IPS-NIHi7 (cell line): ENCODE results near the gene TTLL3.
"Not testable (repeated sequence)": the region's sequence is repeated elsewhere in the genome, so short reads cannot be mapped to it uniquely, and the experiment has no call there.

ENCODE experiments used
- DNase-seq: peaks from one replicate; pipeline ENCODE4 v3.0.0; 2012; ENCODE audit warnings: mixed read lengths; ENCODE audit errors: extremely low spot score

The TTLL3 gene

GRCh38 chr3:9865125-9865637, 55.1 kb downstream of the TTLL3 start:
- not testable (repeated sequence) for DNase-seq

- DNase-seq = no peak
Measured at GRCh38 chr3:9866639-9867038, 56.6 kb downstream of the TTLL3 start.

- no peak for DNase-seq
Measured at GRCh38 chr3:9867106-9867505, 57.0 kb downstream of the TTLL3 start.

- no peak for DNase-seq
Measured at GRCh38 chr3:9869955-9870354, 59.9 kb downstream of the TTLL3 start.

GRCh38 chr3:9870978-9871377, 60.9 kb downstream of the TTLL3 start:
- DNase-seq = no peak

- not testable (repeated sequence) for DNase-seq
Measured at GRCh38 chr3:9872067-9872466, 62.0 kb downstream of the TTLL3 start.

- no peak for DNase-seq
Measured at GRCh38 chr3:9875448-9875847, 65.4 kb downstream of the TTLL3 start.

- not testable (repeated sequence) for DNase-seq
Measured at GRCh38 chr3:9876255-9876654, 66.2 kb downstream of the TTLL3 start.

GRCh38 chr3:9876991-9877390, 66.9 kb downstream of the TTLL3 start:
- no peak for DNase-seq

- no peak for DNase-seq
Measured at GRCh38 chr3:9878700-9879099, 68.6 kb downstream of the TTLL3 start.

- DNase-seq = no peak
Measured at GRCh38 chr3:9879830-9880549, 69.9 kb downstream of the TTLL3 start, which contains the start of gene CIDEC. CIDEC (minus strand) TSS chr3:9880253; CDS start chr3:9878486, 1,767 bp downstream.

- no peak for DNase-seq
Measured at GRCh38 chr3:9881441-9881840, 71.4 kb downstream of the TTLL3 start.

GRCh38 chr3:9883706-9884554, 73.9 kb downstream of the TTLL3 start:
- no peak for DNase-seq

- DNase-seq = no peak
Measured at GRCh38 chr3:9884555-9885165, 74.6 kb downstream of the TTLL3 start.
